Measurements from ENCODE around the gene VIPR2. TPM values are rescaled to one million over a fixed set of nuclear protein-coding genes. Genes with fewer than 3 reads are reported as not detected.

Gene VIPR2
- total RNA-seq, 4 donors from 2014 or later, result 0.53 to 2.5 (median 1.8) TPM

DNA sequence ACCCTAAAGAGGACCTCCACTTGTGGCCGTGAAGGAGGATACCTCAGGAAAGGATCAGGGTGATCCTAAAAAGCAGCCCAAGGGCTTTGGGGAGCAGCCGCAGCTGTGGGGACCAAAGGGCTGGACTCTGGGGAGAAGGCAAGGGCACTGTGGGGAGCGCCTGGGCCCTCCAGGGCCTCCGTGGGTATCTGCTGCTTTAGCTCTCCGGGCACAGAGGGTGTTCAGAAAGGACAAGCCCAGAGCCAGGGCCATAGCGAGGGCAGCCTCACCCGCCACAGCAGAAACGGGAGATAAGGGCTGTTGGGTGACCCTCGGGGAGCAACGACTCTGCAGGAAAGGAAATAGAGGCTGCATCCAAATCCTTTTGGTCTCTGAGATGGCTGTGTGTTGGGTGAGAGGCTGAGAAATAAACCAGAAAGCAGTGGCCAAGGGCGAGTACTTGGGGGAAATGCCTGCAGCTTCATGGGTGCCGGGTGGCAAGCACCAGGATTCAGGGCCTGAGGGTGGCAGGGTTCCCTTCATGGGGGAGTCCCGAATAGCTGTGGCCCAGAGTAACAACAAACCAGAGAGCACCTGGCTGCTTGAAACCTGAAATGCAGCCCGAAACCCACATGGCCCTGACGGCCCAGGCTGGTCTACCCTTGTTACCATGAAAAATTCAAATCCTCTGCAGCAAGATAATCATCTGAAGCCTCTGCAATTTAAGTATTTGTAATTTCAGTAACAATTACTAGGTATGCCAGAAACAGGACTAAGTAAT, 95.2 kb downstream of the VIPR2 start:
- DNase-seq, result peak in 1 of 3 donors; percentile 29
- H3K4me1 ChIP-seq, result no peaks in the 10 kb centered on the region
- H3K27me3 ChIP-seq, result no peaks in the 10 kb centered on the region
- no peaks in the 10 kb centered on the region for H3K9me3 ChIP-seq
- H3K36me3 ChIP-seq, result no peaks in the 10 kb centered on the region
- H3K4me3 ChIP-seq, result no peak overlapping the region
- no peak overlapping the region for H3K27ac ChIP-seq
- TF ChIP-seq POLR2A (IDR thresholded peaks at IDR 0.05), result no peak
- no peak for TF ChIP-seq CTCF (IDR thresholded peaks at IDR 0.05)

- H3K4me3 ChIP-seq, result no peak overlapping the region
- no peaks in the 10 kb centered on the region for H3K36me3 ChIP-seq
- TF ChIP-seq POLR2A (IDR thresholded peaks at IDR 0.05), result no peak
- TF ChIP-seq CTCF (IDR thresholded peaks at IDR 0.05), result no peak
- H3K27me3 ChIP-seq, result no peaks in the 10 kb centered on the region
- no peak overlapping the region for H3K27ac ChIP-seq
- DNase-seq, result no peak
- H3K4me1 ChIP-seq, result no peaks in the 10 kb centered on the region
- no peaks in the 10 kb centered on the region for H3K9me3 ChIP-seq
Observed at GRCh38 chr7:159048656-159049055, 96.0 kb downstream of the VIPR2 start.

DNA sequence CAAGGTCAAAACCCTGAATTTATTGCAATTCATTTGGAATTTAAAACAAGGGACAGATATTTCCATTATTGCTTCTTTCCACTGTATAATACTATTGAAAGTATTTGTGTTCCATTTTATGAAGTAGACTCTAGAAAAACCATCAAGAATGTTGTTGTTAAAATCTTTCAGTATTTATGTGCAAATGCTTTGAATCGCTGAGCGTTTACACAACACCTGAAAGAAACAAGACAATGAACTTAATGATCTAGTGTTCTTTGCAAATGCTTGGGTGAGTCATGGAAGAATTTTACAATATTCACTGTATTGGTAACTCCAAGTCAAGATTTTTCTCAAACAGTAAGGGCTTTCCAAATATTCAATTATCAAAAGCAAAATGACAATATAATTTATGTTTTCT, 97.1 kb downstream of the VIPR2 start:
- DNase-seq, result no peak
- no peak overlapping the region for H3K4me3 ChIP-seq
- H3K9me3 ChIP-seq, result no peaks in the 10 kb centered on the region
- H3K4me1 ChIP-seq, result no peaks in the 10 kb centered on the region
- TF ChIP-seq POLR2A (IDR thresholded peaks at IDR 0.05), result no peak
- no peak for TF ChIP-seq CTCF (IDR thresholded peaks at IDR 0.05)
- H3K27me3 ChIP-seq, result no peaks in the 10 kb centered on the region
- no peaks in the 10 kb centered on the region for H3K36me3 ChIP-seq
- H3K27ac ChIP-seq, result no peak overlapping the region

DNA sequence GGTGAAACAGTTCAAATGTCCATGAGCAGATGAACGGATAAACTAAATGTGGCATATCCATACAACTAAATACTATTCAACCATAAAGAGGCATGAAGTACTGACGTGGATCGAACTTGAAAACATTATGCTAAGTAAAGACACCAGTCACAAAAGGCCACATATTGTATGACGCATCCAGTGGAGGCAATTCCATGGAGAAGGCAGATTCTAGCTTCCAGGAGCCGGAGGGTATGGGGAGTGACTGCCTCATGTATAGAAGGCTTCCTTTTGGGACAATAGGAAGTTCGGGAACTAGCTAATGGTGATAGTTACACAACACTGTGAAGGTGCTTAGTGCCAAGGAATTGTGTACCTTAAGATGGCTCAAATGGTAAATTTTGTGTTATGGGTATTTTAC, 98.4 kb downstream of the VIPR2 start:
- DNase-seq, result no peak
- Histone ChIP-seq H3K4me3 (no peak overlapping the region), H3K27ac (no peak overlapping the region), H3K36me3 (no peaks in the 10 kb centered on the region), H3K27me3 (no peaks in the 10 kb centered on the region), H3K9me3 (no peaks in the 10 kb centered on the region), H3K4me1 (peaks cover 0 to 5% (median 0%) of the 10 kb centered on the region in 4 donors)
- no peak for TF ChIP-seq POLR2A (IDR thresholded peaks at IDR 0.05)
- TF ChIP-seq CTCF (IDR thresholded peaks at IDR 0.05), result no peak

- TF ChIP-seq POLR2A (IDR thresholded peaks at IDR 0.05) (no peak), CTCF (IDR thresholded peaks at IDR 0.05) (no peak)
- Histone ChIP-seq H3K4me3 (no peak overlapping the region), H3K36me3 (no peaks in the 10 kb centered on the region), H3K4me1 (peaks cover 0 to 6% (median 0%) of the 10 kb centered on the region in 4 donors), H3K9me3 (no peaks in the 10 kb centered on the region), H3K27ac (no peak overlapping the region), H3K27me3 (no peaks in the 10 kb centered on the region)
- DNase-seq, result no peak
Observed at GRCh38 chr7:159045839-159046238, 98.8 kb downstream of the VIPR2 start.
